Activated CD4-positive, alpha-beta T cell treated with anti-CD3 and anti-CD28 coated beads, Interleukin-2, amount 10 ng/mL, durations not matched to agents 24 days and 14 days (primary cell): ENCODE results near the gene ATP5MC2. TPM values are rescaled to one million over a fixed set of nuclear protein-coding genes. Genes with fewer than 3 reads are reported as not detected.
"Not testable (repeated sequence)": the region's sequence is repeated elsewhere in the genome, so short reads cannot be mapped to it uniquely, and the experiment has no call there.

Source experiments
- DNase-seq: peaks from one replicate; pipeline ENCODE4 v3.0.0; 2022
- H3K27ac Mint-ChIP-seq: one replicate; pipeline ENCODE4 v1.8.0; 2022; ENCODE audit warnings: mild to moderate bottlenecking, mixed read lengths
- H3K27me3 Mint-ChIP-seq: one replicate; pipeline ENCODE4 v1.8.0; 2022; ENCODE audit warnings: mixed read lengths
- H3K36me3 Mint-ChIP-seq: one replicate; pipeline ENCODE4 v1.8.0; 2022; ENCODE audit warnings: low read depth, mild to moderate bottlenecking, mixed read lengths
- H3K4me1 Mint-ChIP-seq: one replicate; pipeline ENCODE4 v1.8.0; 2021; ENCODE audit warnings: mixed read lengths
- H3K4me3 Mint-ChIP-seq: one replicate; pipeline ENCODE4 v1.8.0; 2022; ENCODE audit warnings: mild to moderate bottlenecking, moderate library complexity, mixed read lengths
- H3K9me3 Mint-ChIP-seq: one replicate; pipeline ENCODE4 v1.8.0; 2021; ENCODE audit warnings: mixed read lengths
- intact Hi-C: fragments of 100-400 bp; cut with micrococcal nuclease; formaldehyde crosslinking; loops from one replicate; pipeline ENCODE4 v1.15.1; 2023
- total RNA-seq: library from RNA; stranded (reverse); gene quantifications from 2 replicates; pipeline ENCODE4 v1.2.3, GENCODE V29; 2022

The ATP5MC2 gene
- total RNA-seq, 1 donor from 2014 or later: 411 TPM

DNA sequence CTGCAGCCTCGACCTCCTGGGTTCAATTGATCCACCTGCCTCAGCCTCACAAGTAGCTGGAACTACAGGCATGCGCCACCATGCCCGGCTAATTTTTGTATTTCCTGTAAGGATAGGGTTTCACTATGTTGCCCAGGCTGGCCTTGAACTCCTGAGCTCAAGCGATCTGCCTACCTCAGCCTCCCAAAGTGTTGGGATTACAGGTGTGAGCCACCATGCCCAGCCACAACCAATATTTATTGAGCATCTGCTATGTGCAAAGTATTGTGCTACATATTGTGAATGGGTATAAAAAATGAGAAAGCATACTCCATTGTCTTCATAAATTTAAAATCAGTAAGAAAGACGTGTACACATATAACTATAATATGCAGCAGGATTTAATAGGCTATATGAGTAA lies 4.2 kb upstream of the ATP5MC2 start:
- H3K4me3 Mint-ChIP-seq: not testable (repeated sequence)

GRCh38 chr12:53677800-53678148 lies 1.9 kb upstream of the ATP5MC2 start:
- no peaks in the 10 kb centered on the region for H3K9me3 Mint-ChIP-seq
- no peak for DNase-seq
- H3K4me3 Mint-ChIP-seq: peak overlapping the region; percentile 100
- peaks cover 19% of the 10 kb centered on the region for H3K4me1 Mint-ChIP-seq
- no peak overlapping the region for H3K27ac Mint-ChIP-seq
- H3K36me3 Mint-ChIP-seq: peaks cover 26% of the 10 kb centered on the region
- H3K27me3 Mint-ChIP-seq: peaks cover 35% of the 10 kb centered on the region
- intact Hi-C loops: loop anchor here (2.0 kb wide), 1 partner anchor 69 kb away; no protein-coding TSS in a partner anchor

More for the DNA sequence above, 4.2 kb upstream of the ATP5MC2 start:
- H3K27me3 Mint-ChIP-seq: peaks cover 44% of the 10 kb centered on the region
- H3K9me3 Mint-ChIP-seq, H3K36me3 Mint-ChIP-seq, H3K27ac Mint-ChIP-seq, H3K4me1 Mint-ChIP-seq, DNase-seq, intact Hi-C loops: not testable (repeated sequence)

DNA sequence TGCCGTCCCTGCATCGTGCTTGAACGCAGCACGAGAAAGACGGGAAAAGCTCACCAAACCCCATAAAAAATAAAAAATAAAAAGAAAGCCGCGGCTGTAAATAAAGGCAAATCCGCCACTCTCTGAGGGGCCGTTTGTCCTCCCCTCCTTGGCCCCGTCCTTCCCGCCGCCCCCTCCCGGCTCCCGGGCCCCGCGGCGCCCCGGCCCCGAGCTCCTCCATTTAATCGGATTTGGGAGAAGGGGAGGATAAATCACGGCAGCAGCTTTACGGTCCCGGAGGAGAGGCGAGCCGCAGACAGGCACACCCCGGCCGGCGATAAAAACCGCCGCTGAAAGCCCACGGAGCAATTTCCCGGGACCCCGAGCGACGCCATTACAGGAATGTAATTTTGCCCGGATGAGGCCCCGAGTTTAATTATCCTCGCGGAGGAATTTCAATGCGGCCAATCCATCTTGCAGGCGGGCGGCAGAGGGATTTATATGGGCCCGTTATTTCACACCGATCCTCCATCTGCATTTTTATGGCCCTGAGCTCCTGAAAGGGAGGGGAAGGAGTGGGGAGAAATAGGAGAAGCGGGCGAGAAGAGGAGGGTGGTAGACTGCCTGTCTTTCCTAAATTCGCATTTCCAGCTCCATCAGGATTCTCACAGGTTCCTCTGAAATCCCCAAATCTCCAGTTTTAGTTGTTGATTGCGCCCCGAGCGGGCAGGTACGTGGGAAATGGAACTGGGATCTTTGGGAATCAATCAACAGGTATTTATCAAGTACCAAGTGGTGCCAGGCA lies 1.3 kb upstream of the ATP5MC2 start:
- Mint-ChIP-seq H3K27me3 (peaks cover 35% of the 10 kb centered on the region), H3K4me3 (peak overlapping the region; percentile 100), H3K27ac (peak overlapping the region; percentile 99), H3K36me3 (peaks cover 32% of the 10 kb centered on the region), H3K9me3 (no peaks in the 10 kb centered on the region), H3K4me1 (peaks cover 23% of the 10 kb centered on the region)
- no peak for DNase-seq
- intact Hi-C loops: loop anchor here (2.0 kb wide), 1 partner anchor 70 kb away; no protein-coding TSS in a partner anchor

- Mint-ChIP-seq H3K4me3 (peak overlapping the region; percentile 100), H3K27ac (peak overlapping the region; percentile 99), H3K36me3 (peaks cover 35% of the 10 kb centered on the region), H3K27me3 (peaks cover 32% of the 10 kb centered on the region), H3K9me3 (no peaks in the 10 kb centered on the region), H3K4me1 (peaks cover 23% of the 10 kb centered on the region)
- intact Hi-C loops: loop anchor here (1.0 to 2.0 kb wide), 5 partner anchors 50 to 175 kb away; partner anchors contain the start of genes ATF7, CALCOCO1 and TARBP2
- peak; percentile 73 for DNase-seq
Measured at GRCh38 chr12:53676656-53677015, 753 bp upstream of the ATP5MC2 start.

GRCh38 chr12:53674977-53675700 lies 744 bp downstream of the ATP5MC2 start:
- Mint-ChIP-seq H3K36me3 (peaks cover 47% of the 10 kb centered on the region), H3K9me3 (no peaks in the 10 kb centered on the region), H3K4me3 (peak overlapping the region; percentile 100), H3K27me3 (peaks cover 30% of the 10 kb centered on the region), H3K4me1 (peaks cover 24% of the 10 kb centered on the region), H3K27ac (peak overlapping the region; percentile 99)
- DNase-seq: peak; percentile 60
- intact Hi-C loops: no loop called here

GRCh38 chr12:53670971-53671370 lies 4.9 kb downstream of the ATP5MC2 start:
- peaks cover 24% of the 10 kb centered on the region for H3K4me1 Mint-ChIP-seq
- H3K27me3 Mint-ChIP-seq: peaks cover 1% of the 10 kb centered on the region
- H3K36me3 Mint-ChIP-seq: peaks cover 72% of the 10 kb centered on the region
- DNase-seq: no peak
- H3K27ac Mint-ChIP-seq: no peak overlapping the region
- intact Hi-C loops: no loop called here
- H3K9me3 Mint-ChIP-seq: no peaks in the 10 kb centered on the region
- no peak overlapping the region for H3K4me3 Mint-ChIP-seq

GRCh38 chr12:53670308-53670707 lies 5.6 kb downstream of the ATP5MC2 start:
- intact Hi-C loops: no loop called here
- Mint-ChIP-seq H3K27ac (no peak overlapping the region), H3K9me3 (no peaks in the 10 kb centered on the region), H3K4me3 (no peak overlapping the region), H3K4me1 (peaks cover 24% of the 10 kb centered on the region), H3K27me3 (no peaks in the 10 kb centered on the region), H3K36me3 (peaks cover 71% of the 10 kb centered on the region)
- no peak for DNase-seq

DNA sequence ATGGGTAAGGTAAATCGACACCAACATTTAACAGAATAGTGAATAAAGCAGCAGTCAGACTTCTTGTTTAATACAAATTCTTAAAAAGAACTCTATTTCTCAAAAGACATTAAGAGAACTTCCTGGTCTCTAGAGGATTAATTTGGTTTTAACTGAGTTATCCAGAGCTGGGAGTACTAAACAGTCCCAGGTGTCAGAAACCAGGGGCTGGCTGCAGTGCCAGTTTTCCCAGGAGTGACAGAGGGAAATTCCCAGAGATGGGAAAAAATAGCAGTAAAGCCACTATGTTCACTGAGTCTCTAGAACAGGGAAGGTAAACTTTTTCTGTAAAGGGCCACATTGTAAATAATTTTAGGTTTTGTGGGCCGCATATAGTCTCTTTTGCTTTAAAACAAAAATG lies 8.8 kb downstream of the ATP5MC2 start:
- H3K9me3 Mint-ChIP-seq: no peaks in the 10 kb centered on the region
- DNase-seq: no peak
- intact Hi-C loops: no loop called here
- no peak overlapping the region for H3K4me3 Mint-ChIP-seq
- H3K27me3 Mint-ChIP-seq: no peaks in the 10 kb centered on the region
- peaks cover 68% of the 10 kb centered on the region for H3K36me3 Mint-ChIP-seq
- peaks cover 8% of the 10 kb centered on the region for H3K4me1 Mint-ChIP-seq
- H3K27ac Mint-ChIP-seq: no peak overlapping the region

GRCh38 chr12:53664936-53665335 lies 10.9 kb downstream of the ATP5MC2 start:
- no peak for DNase-seq
- intact Hi-C loops: no loop called here
- Mint-ChIP-seq H3K27ac (no peak overlapping the region), H3K4me1 (peaks cover 7% of the 10 kb centered on the region), H3K27me3 (no peaks in the 10 kb centered on the region), H3K9me3 (no peaks in the 10 kb centered on the region), H3K4me3 (no peak overlapping the region), H3K36me3 (peaks cover 58% of the 10 kb centered on the region)

GRCh38 chr12:53664191-53664590 lies 11.7 kb downstream of the ATP5MC2 start:
- intact Hi-C loops: no loop called here
- H3K27ac Mint-ChIP-seq: no peak overlapping the region
- H3K4me1 Mint-ChIP-seq: peaks cover 2% of the 10 kb centered on the region

DNA sequence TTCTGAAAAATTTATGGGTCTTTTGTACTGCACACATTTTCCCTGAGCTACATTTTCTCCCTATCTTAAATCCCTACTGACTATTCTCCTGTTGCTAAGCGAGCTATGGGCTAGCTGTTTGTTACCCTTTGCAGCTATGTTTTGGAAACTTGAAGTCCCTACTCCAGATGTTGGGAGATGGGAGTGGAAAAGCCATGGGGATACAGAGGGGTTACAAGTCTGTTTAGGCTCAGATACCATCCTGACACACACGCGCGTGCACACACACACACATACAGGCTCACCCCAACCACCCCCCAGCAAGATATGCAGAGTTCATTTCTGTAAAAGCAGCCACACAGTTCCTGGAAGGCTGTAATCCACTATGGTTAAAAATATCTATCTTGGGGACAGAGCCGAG lies 15.8 kb downstream of the ATP5MC2 start:
- Mint-ChIP-seq H3K4me3 (no peak overlapping the region), H3K27me3 (no peaks in the 10 kb centered on the region), H3K27ac (no peak overlapping the region), H3K9me3 (no peaks in the 10 kb centered on the region), H3K36me3 (peaks cover 26% of the 10 kb centered on the region), H3K4me1 (peaks cover 2% of the 10 kb centered on the region)
- DNase-seq: no peak
- intact Hi-C loops: no loop called here

More at GRCh38 chr12:53664191-53664590, 11.7 kb downstream of the ATP5MC2 start:
- no peak overlapping the region for H3K4me3 Mint-ChIP-seq
- peaks cover 51% of the 10 kb centered on the region for H3K36me3 Mint-ChIP-seq
- H3K27me3 Mint-ChIP-seq: no peaks in the 10 kb centered on the region
- no peak for DNase-seq
- H3K9me3 Mint-ChIP-seq: no peaks in the 10 kb centered on the region

DNA sequence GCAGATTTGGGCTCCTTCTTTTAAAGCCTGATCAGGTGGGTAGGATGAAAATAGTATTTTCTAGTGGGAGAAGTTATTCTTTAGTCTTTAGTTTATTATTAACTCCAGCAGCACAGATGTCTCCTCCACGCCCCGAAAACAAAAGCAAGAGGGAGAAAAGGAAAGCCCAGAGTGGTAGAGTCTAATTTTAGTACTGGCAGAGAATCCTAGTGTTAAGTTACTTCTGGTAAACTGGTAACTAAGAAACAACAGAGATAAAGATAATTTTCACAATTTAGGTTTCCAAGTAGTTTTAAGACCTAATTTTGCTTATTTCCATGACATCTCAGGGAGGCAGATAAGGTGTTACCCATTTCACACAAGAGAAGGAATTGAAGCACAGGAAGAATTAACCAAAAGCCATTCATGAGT lies 16.3 kb downstream of the ATP5MC2 start:
- H3K27ac Mint-ChIP-seq: no peak overlapping the region
- intact Hi-C loops: no loop called here
- DNase-seq: no peak

DNA sequence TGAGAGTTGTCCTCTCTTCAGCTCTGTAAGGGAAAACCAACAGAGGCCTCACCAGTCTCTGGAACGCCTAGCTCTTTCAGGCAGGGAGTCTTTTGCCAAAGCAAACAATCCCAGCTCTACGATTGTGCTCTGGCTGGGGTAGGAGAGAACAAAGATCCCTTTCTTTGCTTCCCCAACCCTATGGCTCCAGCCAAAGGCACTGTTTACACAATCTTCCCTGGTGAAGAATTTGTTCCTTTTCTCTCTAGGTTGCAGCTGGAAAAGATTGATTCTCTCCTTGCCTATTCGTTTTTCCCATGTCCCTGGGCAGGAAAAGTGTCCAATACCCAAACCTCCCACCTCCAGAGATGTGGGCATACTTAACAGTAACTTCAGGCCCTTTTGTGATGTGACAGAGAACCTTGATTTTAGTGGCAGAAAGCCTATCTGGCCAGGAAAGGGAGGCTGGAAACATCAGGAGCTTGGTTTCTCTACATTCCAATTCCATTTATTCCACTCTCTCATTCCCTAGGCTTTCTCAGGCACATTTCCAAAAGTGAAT lies 16.8 kb downstream of the ATP5MC2 start:
- intact Hi-C loops: no loop called here
- peaks cover 17% of the 10 kb centered on the region for H3K36me3 Mint-ChIP-seq
- H3K4me3 Mint-ChIP-seq: no peak overlapping the region
- no peak for DNase-seq
- H3K27me3 Mint-ChIP-seq: no peaks in the 10 kb centered on the region
- no peaks in the 10 kb centered on the region for H3K9me3 Mint-ChIP-seq
- H3K4me1 Mint-ChIP-seq: peaks cover 2% of the 10 kb centered on the region
- no peak overlapping the region for H3K27ac Mint-ChIP-seq

More for the DNA sequence above, 16.3 kb downstream of the ATP5MC2 start:
- no peaks in the 10 kb centered on the region for H3K9me3 Mint-ChIP-seq
- no peaks in the 10 kb centered on the region for H3K27me3 Mint-ChIP-seq
- H3K4me1 Mint-ChIP-seq: peaks cover 2% of the 10 kb centered on the region
- no peak overlapping the region for H3K4me3 Mint-ChIP-seq
- peaks cover 21% of the 10 kb centered on the region for H3K36me3 Mint-ChIP-seq

- Mint-ChIP-seq H3K36me3 (peaks cover 6% of the 10 kb centered on the region), H3K27ac (no peak overlapping the region), H3K4me1 (no peaks in the 10 kb centered on the region), H3K27me3 (no peaks in the 10 kb centered on the region), H3K4me3 (no peak overlapping the region), H3K9me3 (no peaks in the 10 kb centered on the region)
- intact Hi-C loops: no loop called here
- no peak for DNase-seq
Measured at GRCh38 chr12:53657041-53657440, 18.8 kb downstream of the ATP5MC2 start.
